Anterior cingulate cortex (tissue), 58 donors: ENCODE measurements around the gene MYF6.

ENCODE experiments used
- DNase-seq, 58 donors: peaks; one replicate each; lab custom pipeline; 2025; lab: John Stamatoyannopoulos, UW

Gene MYF6

GRCh38 chr12:80749456-80749855, 42.0 kb downstream of the MYF6 start:
- no peak for DNase-seq

- no peak for DNase-seq
These were observed 45.0 kb downstream of the MYF6 start for GRCh38 chr12:80752464-80752863.

- DNase-seq: no peak
These were observed 46.8 kb downstream of the MYF6 start for GRCh38 chr12:80754274-80754673.

- DNase-seq: no peak
These were observed 49.4 kb downstream of the MYF6 start for GRCh38 chr12:80756875-80757274.
